B cell (primary cell): ENCODE measurements around the gene PEBP1. TPM values are rescaled to one million over a fixed set of nuclear protein-coding genes. Genes with fewer than 3 reads are reported as not detected.

Experiments
- ATAC-seq: fragments of 200-7000 bp; cut with Tn5 transposase; one replicate; pipeline ENCODE4 v1.10.0; 2021; ENCODE audit warnings: low read depth, mild to moderate bottlenecking, moderate number of reproducible peaks, moderate library complexity
- CTCF ChIA-PET: fragments of 350-600 bp; sonication (Branson Sonifier 250); formaldehyde crosslinking; loops from one replicate; lab custom pipeline; 2021; ENCODE audit warnings: antibody characterized with exemption, inconsistent platforms; lab: Charles Lee
- POLR2A ChIA-PET: fragments of 350-600 bp; sonication (Branson Sonifier 250); formaldehyde crosslinking; loops from one replicate; lab custom pipeline; 2021; ENCODE audit warnings: antibody characterized with exemption; lab: Charles Lee
- DNase-seq: peaks from one replicate; pipeline ENCODE4 v3.0.0; 2013
- H2AFZ ChIP-seq: 2 replicates; pipeline ENCODE4 v1.6.1; 2012; ENCODE audit warnings: mild to moderate bottlenecking, low read depth, low read length; ENCODE audit not compliant: insufficient read depth, poor library complexity, severe bottlenecking
- H3K27ac ChIP-seq, 2 donors: 1 replicate in 1 of 2; 2 replicates in 1 of 2; pipeline ENCODE4 v1.5.1; 2012 to 2013; ENCODE audit warnings: low read length in 2 of 2, mild to moderate bottlenecking in 2 of 2, moderate library complexity in 1 of 2
- H3K27me3 ChIP-seq, 4 experiments: fragments of 200-600 bp in 1 of 4; sonication (generic) in 1 of 4; replicated peaks in 1 of 4; 1 replicate in 2 of 4; 2 replicates in 2 of 4; pipeline versions ENCODE4 v1.6.1 to v1.7.0; 2013 to 2016; ENCODE audit warnings: low read length in 3 of 4, mild to moderate bottlenecking in 2 of 4, mixed read lengths in 1 of 4, moderate library complexity in 1 of 4; ENCODE audit not compliant: insufficient read depth in 4 of 4, control insufficient read depth in 3 of 4; ENCODE audit errors: control extremely low read depth in 1 of 4
- H3K36me3 ChIP-seq, 2 experiments: replicated peaks in 1 of 2; 1 replicate in 1 of 2; 2 replicates in 1 of 2; pipeline versions ENCODE4 v1.6.1 to v1.7.1; 2013; ENCODE audit warnings: low read length in 1 of 2; ENCODE audit not compliant: insufficient read depth in 2 of 2, control insufficient read depth in 1 of 2; ENCODE audit errors: control extremely low read depth in 1 of 2, extremely low read depth in 1 of 2
- H3K4me1 ChIP-seq, 2 donors: fragments of 200-600 bp in 1 of 2; sonication (generic) in 1 of 2; 1 replicate in 1 of 2; 2 replicates in 1 of 2; pipeline versions ENCODE4 v1.5.1 to v1.6.1; 2013 to 2017; ENCODE audit warnings: low read length in 2 of 2; ENCODE audit not compliant: control insufficient read depth in 2 of 2, insufficient read depth in 2 of 2
- H3K4me2 ChIP-seq: replicated peaks from 2 replicates; pipeline ENCODE3; 2012; ENCODE audit warnings: mild to moderate bottlenecking, low read depth, low read length; ENCODE audit not compliant: poor library complexity, severe bottlenecking
- H3K4me3 ChIP-seq, 5 experiments: fragments of 200-600 bp in 1 of 5; sonication (generic) in 1 of 5; 1 replicate in 3 of 5; 2 replicates in 2 of 5; pipeline versions ENCODE4 v1.5.1 to v1.7.0; 2011 to 2016; ENCODE audit warnings: low read length in 4 of 5, mild to moderate bottlenecking in 4 of 5, low read depth in 2 of 5, control low read depth in 1 of 5, moderate library complexity in 1 of 5; ENCODE audit not compliant: insufficient read depth in 1 of 5; ENCODE audit errors: control extremely low read depth in 1 of 5, extremely low read depth in 1 of 5
- H3K79me2 ChIP-seq: fragments of 200-600 bp; sonication (generic); one replicate; pipeline ENCODE4 v1.6.0; 2016; ENCODE audit warnings: low read length; ENCODE audit not compliant: control insufficient read depth, insufficient read depth
- H3K9ac ChIP-seq: fragments of 200-600 bp; sonication (generic); 2 replicates; pipeline ENCODE4 v1.6.1; 2017; ENCODE audit warnings: mild to moderate bottlenecking, low read length, moderate library complexity
- H3K9me3 ChIP-seq, 3 donors: one replicate each; pipeline versions ENCODE4 v1.6.1 to v1.7.1; 2013; ENCODE audit warnings: low read length in 2 of 3; ENCODE audit not compliant: control insufficient read depth in 2 of 3, insufficient read depth in 1 of 3; ENCODE audit errors: control extremely low read depth in 1 of 3
- H4K20me1 ChIP-seq: 2 replicates; pipeline ENCODE4 v1.6.0; 2012; ENCODE audit warnings: mild to moderate bottlenecking, low read length; ENCODE audit not compliant: insufficient read depth, control insufficient read depth, poor library complexity, severe bottlenecking
- H3K27ac Mint-ChIP-seq: one replicate; pipeline ENCODE4 v1.8.0; 2021; ENCODE audit warnings: mixed read lengths
- H3K27me3 Mint-ChIP-seq: one replicate; pipeline ENCODE4 v1.8.0; 2021; ENCODE audit warnings: mixed read lengths
- H3K4me1 Mint-ChIP-seq: one replicate; pipeline ENCODE4 v1.8.0; 2021; ENCODE audit warnings: mixed read lengths
- H3K4me3 Mint-ChIP-seq: one replicate; pipeline ENCODE4 v1.8.0; 2021; ENCODE audit warnings: mixed read lengths
- H3K9me3 Mint-ChIP-seq: one replicate; pipeline ENCODE4 v1.8.0; 2022; ENCODE audit warnings: mixed read lengths; ENCODE audit not compliant: insufficient read depth
- CTCF ChIP-seq: fragments of 200-600 bp; IDR thresholded peaks from one replicate; pipeline ENCODE4 v1.8.0; 2022; ENCODE audit warnings: antibody characterized with exemption, mild to moderate bottlenecking
- EZH2 ChIP-seq: IDR thresholded peaks from 2 replicates; pipeline ENCODE4 v1.6.1; 2012; ENCODE audit warnings: borderline replicate concordance, low read depth, mild to moderate bottlenecking, moderate library complexity, low read length; ENCODE audit not compliant: insufficient read depth, poor library complexity, severe bottlenecking
- WGBS: methylation state at CpG from one replicate; pipeline ENCODE4 v1.1.5; 2013; ENCODE audit warnings: missing lambda C conversion rate; ENCODE audit not compliant: insufficient coverage; 5-methylcytosine and 5-hydroxymethylcytosine counted together
- intact Hi-C: fragments of 100-400 bp; cut with micrococcal nuclease; formaldehyde crosslinking; loops from one replicate; pipeline ENCODE4 v1.10.0; 2022
- polyA plus RNA-seq: library from polyadenylated mRNA; depleted of rRNA; stranded (reverse); fragments of >200 nt; gene quantifications from 2 replicates; pipeline ENCODE4 v1.2.3, GENCODE V29; 2012
- total RNA-seq, 2 donors: library from RNA; stranded (reverse); fragments of 120-200 nt in 1 of 2; gene quantifications; 1 replicate in 1 of 2; 2 replicates in 1 of 2; pipeline versions ENCODE4 v1.2.3 to v1.2.4, GENCODE V29; 2013 to 2022

Gene PEBP1
- total and polyA plus RNA-seq, 2 donors (not counting 1 experiment from before 2014, with no cell fraction given): 76.6 to 106 TPM

GRCh38 chr12:118136559-118137003, 657 bp downstream of the PEBP1 start:
- no peaks in the 10 kb centered on the region for H3K9me3 Mint-ChIP-seq
- ATAC-seq (peak; percentile 18), DNase-seq (no peak)
- Histone ChIP-seq H3K9ac (peak overlapping the region; percentile 97), H3K4me3 (peak overlapping the region; percentile 2 to 91 (median 73)), H3K36me3 (peaks cover 4 to 19% of the 10 kb centered on the region in 2 experiments), H2AFZ (peak overlapping the region; percentile 99), H3K4me1 (peaks cover 6 to 19% of the 10 kb centered on the region in 2 donors), H3K4me2 (peak overlapping the region; percentile 97), H3K27me3 (no peaks in the 10 kb centered on the region), H3K9me3 (no peaks in the 10 kb centered on the region), H4K20me1 (no peaks in the 10 kb centered on the region), H3K79me2 (peaks cover 18% of the 10 kb centered on the region), H3K27ac (peak overlapping the region; percentile 26 to 77)
- no peaks in the 10 kb centered on the region for H3K27me3 Mint-ChIP-seq
- intact Hi-C loops: loop anchor here (1.0 to 5.0 kb wide), 5 partner anchors 15 to 1531 kb away; partner anchors contain the start of genes PRKAB1, RFC5, SUDS3 and WSB2
- CTCF ChIA-PET: interaction anchor here (1.6 to 2.9 kb wide), 3 partner anchors 16 to 241 kb away, joined by 5 to 31 read pairs (median 28); partner anchors contain the start of gene SUDS3
- POLR2A ChIA-PET: interaction anchor here (1.3 to 2.3 kb wide), 3 partner anchors 75 to 240 kb away, joined by 7 to 12 read pairs (median 10); partner anchors contain the start of genes SUDS3, TAOK3 and WSB2
- 2% methylated on average over 26 of the region's 29 CpGs for WGBS
- peaks cover 28% of the 10 kb centered on the region for H3K4me1 Mint-ChIP-seq
- peak overlapping the region; percentile 99 for H3K4me3 Mint-ChIP-seq
- no peak for TF ChIP-seq EZH2
- TF ChIP-seq CTCF: no peak
- H3K27ac Mint-ChIP-seq: peak overlapping the region; percentile 90

- peak overlapping the region; percentile 90 for H3K27ac Mint-ChIP-seq
- Histone ChIP-seq H3K27ac (peak overlapping the region in 1 of 2 donors; percentile 77), H3K4me1 (peaks cover 6 to 19% of the 10 kb centered on the region in 2 donors), H3K9ac (peak overlapping the region; percentile 97), H3K36me3 (peaks cover 4 to 22% of the 10 kb centered on the region in 2 experiments), H4K20me1 (no peaks in the 10 kb centered on the region), H2AFZ (peak overlapping the region; percentile 99), H3K4me2 (peak overlapping the region; percentile 97), H3K4me3 (peak overlapping the region in 3 of 5 experiments; percentile 70 to 91 (median 73)), H3K27me3 (no peaks in the 10 kb centered on the region), H3K79me2 (peaks cover 18% of the 10 kb centered on the region), H3K9me3 (no peaks in the 10 kb centered on the region)
- no peaks in the 10 kb centered on the region for H3K9me3 Mint-ChIP-seq
- H3K4me3 Mint-ChIP-seq: peak overlapping the region; percentile 99
- H3K27me3 Mint-ChIP-seq: no peaks in the 10 kb centered on the region
- H3K4me1 Mint-ChIP-seq: peaks cover 28% of the 10 kb centered on the region
- POLR2A ChIA-PET: interaction anchor here (2.3 kb wide), 1 partner anchor 76 kb away, joined by 10 read pairs; the partner anchor contains the start of gene WSB2
- TF ChIP-seq CTCF: no peak
- TF ChIP-seq EZH2: no peak
- WGBS: 98% methylated on average over 6 of the region's 10 CpGs
- intact Hi-C loops: loop anchor here (2.0 to 5.0 kb wide), 2 partner anchors 76 to 1530 kb away; partner anchors contain the start of genes PRKAB1 and WSB2
- CTCF ChIA-PET: interaction anchor here (2.9 kb wide), 2 partner anchors 16 to 239 kb away, joined by 28 to 31 read pairs; partner anchors contain the start of gene SUDS3
- ATAC-seq (no peak), DNase-seq (no peak)
Observed at GRCh38 chr12:118137148-118137678, 1.3 kb downstream of the PEBP1 start.
